ENCODE data around the gene STAT1. TPM values are rescaled to one million over a fixed set of nuclear protein-coding genes. Genes with fewer than 3 reads are reported as not detected.

STAT1 gene
- total RNA-seq, 4 donors from 2014 or later, result 23.2 to 67.8 (median 52.2) TPM

DNA sequence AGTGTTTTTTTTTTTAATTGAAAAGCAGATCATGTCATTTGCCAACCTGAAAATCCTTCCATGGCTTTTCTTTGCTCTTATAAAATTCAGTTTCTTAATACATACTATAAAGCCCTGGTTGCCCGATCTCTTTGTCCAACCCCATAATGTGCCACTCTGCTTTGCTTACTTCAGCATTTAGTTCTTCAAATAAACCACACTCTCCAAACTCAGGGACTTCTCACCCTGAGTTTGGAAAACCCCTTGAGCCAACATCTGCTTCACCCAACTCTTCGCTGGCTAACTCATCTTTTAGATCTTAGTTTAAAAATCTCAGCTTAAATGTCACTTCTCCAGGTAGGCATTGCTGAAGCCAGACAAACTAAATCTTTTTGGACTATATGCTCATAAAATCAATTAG is 1.3 kb upstream of the STAT1 start:
- Histone ChIP-seq H3K4me1 (peaks cover 3 to 50% (median 24%) of the 10 kb centered on the region in 4 donors), H3K36me3 (no peaks in the 10 kb centered on the region), H3K27me3 (no peaks in the 10 kb centered on the region), H3K4me3 (no peak overlapping the region), H3K9me3 (no peaks in the 10 kb centered on the region), H3K27ac (peak overlapping the region in 3 of 4 donors; percentile 94 to 96 (median 95))
- no peak for DNase-seq
- in situ Hi-C loops (cut with MboI; ENCODE audit: low pct_ligation_motif_present in 1 of 4, low pct_unique_long_range_greater_than_20kb in 1 of 4, low sequenced_read_pairs in 3 of 4) (loop anchor here in 1 of 4 donors (10.0 to 25.0 kb wide), 2 partner anchors 128 to 670 kb away; partner anchors contain the start of gene GLS), intact Hi-C loops (cut with DNase I; ENCODE audit: low total_unique reads) (no loop called here)
- 76 to 85% methylated on average over 2 of the region's 2 CpGs for whole genome bisulfite sequencing, 2 donors (ENCODE audit: low coverage in 1 of 2)
- TF ChIP-seq POLR2A (IDR thresholded peaks at IDR 0.05), result no peak
- TF ChIP-seq, protein P1, sequence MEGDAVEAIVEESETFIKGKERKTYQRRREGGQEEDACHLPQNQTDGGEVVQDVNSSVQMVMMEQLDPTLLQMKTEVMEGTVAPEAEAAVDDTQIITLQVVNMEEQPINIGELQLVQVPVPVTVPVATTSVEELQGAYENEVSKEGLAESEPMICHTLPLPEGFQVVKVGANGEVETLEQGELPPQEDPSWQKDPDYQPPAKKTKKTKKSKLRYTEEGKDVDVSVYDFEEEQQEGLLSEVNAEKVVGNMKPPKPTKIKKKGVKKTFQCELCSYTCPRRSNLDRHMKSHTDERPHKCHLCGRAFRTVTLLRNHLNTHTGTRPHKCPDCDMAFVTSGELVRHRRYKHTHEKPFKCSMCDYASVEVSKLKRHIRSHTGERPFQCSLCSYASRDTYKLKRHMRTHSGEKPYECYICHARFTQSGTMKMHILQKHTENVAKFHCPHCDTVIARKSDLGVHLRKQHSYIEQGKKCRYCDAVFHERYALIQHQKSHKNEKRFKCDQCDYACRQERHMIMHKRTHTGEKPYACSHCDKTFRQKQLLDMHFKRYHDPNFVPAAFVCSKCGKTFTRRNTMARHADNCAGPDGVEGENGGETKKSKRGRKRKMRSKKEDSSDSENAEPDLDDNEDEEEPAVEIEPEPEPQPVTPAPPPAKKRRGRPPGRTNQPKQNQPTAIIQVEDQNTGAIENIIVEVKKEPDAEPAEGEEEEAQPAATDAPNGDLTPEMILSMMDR (IDR thresholded peaks at IDR 0.05), result no peak
- TF ChIP-seq POLR2AphosphoS5 (IDR thresholded peaks at IDR 0.05), result no peak
- TF ChIP-seq EP300 (IDR thresholded peaks at IDR 0.05; ENCODE audit: low read depth), result no peak

DNA sequence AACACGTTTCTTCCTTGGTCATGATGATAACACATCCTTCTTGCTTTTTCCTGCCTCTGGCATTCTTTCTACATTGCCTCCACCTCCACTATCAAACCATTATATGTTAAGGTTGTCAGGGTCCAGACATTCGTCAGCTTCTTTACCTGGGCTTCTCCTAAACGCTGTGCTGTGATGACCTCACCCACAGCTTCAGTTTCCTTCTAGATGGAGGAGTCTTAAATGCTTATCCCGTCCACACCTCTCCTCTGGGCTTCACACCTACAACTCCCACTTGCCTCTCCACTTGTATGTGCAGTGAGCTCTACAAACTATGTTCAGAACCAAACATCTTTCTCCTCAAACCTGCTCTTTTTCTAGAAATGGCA is 666 bp upstream of the STAT1 start:
- in situ Hi-C loops (cut with MboI; ENCODE audit: low pct_ligation_motif_present in 1 of 4, low pct_unique_long_range_greater_than_20kb in 1 of 4, low sequenced_read_pairs in 3 of 4) (loop anchor here in 1 of 4 donors (10.0 to 25.0 kb wide), 2 partner anchors 127 to 670 kb away; partner anchors contain the start of gene GLS), intact Hi-C loops (cut with DNase I; ENCODE audit: low total_unique reads) (no loop called here)
- no peak for DNase-seq
- WGBS, 2 donors (ENCODE audit: low coverage in 1 of 2), result 39% methylated on average over 3 to 4 of the region's 4 CpGs
- Histone ChIP-seq H3K9me3 (no peaks in the 10 kb centered on the region), H3K27me3 (no peaks in the 10 kb centered on the region), H3K36me3 (peaks cover 0 to 4% (median 0%) of the 10 kb centered on the region in 4 donors), H3K4me1 (peaks cover 3 to 48% (median 21%) of the 10 kb centered on the region in 4 donors), H3K27ac (peak overlapping the region; percentile 88 to 96 (median 94)), H3K4me3 (peak overlapping the region in 3 of 4 donors; percentile 70 to 78 (median 75))
- TF ChIP-seq POLR2A (IDR thresholded peaks at IDR 0.05), result no peak
- TF ChIP-seq POLR2AphosphoS5 (IDR thresholded peaks at IDR 0.05), result no peak
- TF ChIP-seq, protein P1 (IDR thresholded peaks at IDR 0.05), result no peak

DNA sequence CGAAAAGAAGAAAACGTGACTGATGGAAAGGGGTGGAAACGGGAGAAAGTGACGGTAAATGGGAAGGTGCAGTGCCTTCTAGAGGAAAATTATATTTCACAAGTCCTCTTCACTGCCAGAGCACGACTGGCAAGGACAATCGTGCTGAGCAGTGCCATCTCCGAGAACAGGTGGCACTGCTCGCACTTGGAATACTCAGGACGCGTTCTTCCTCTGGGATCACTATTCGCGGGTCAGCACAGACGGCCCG is 364 bp downstream of the STAT1 start:
- TF ChIP-seq EP300 (IDR thresholded peaks at IDR 0.05; ENCODE audit: low read depth), result no peak
- TF ChIP-seq POLR2A (IDR thresholded peaks at IDR 0.05), result no peak
- TF ChIP-seq, protein P1 (IDR thresholded peaks at IDR 0.05), result no peak
- no peak for TF ChIP-seq POLR2AphosphoS5 (IDR thresholded peaks at IDR 0.05)
- H3K4me1 ChIP-seq, result peaks cover 3 to 47% (median 21%) of the 10 kb centered on the region in 4 donors
- peaks cover 0 to 13% (median 2%) of the 10 kb centered on the region in 4 donors for H3K36me3 ChIP-seq
- H3K27ac ChIP-seq, result peak overlapping the region; percentile 88 to 96 (median 94)
- H3K27me3 ChIP-seq, result no peaks in the 10 kb centered on the region
- intact Hi-C loops (cut with DNase I; ENCODE audit: low total_unique reads) (no loop called here), in situ Hi-C loops (cut with MboI; ENCODE audit: low pct_ligation_motif_present in 1 of 4, low pct_unique_long_range_greater_than_20kb in 1 of 4, low sequenced_read_pairs in 3 of 4) (loop anchor here in 1 of 4 donors (10.0 to 25.0 kb wide), 2 partner anchors 126 to 671 kb away; partner anchors contain the start of gene GLS)
- peak overlapping the region; percentile 70 to 86 (median 76) for H3K4me3 ChIP-seq
- no peaks in the 10 kb centered on the region for H3K9me3 ChIP-seq
- no peak for DNase-seq
- WGBS, 2 donors (ENCODE audit: low coverage in 1 of 2), result 0% methylated on average over 1 to 14 of the region's 14 CpGs

- Histone ChIP-seq H3K4me1 (peaks cover 3 to 52% (median 21%) of the 10 kb centered on the region in 4 donors), H3K27me3 (no peaks in the 10 kb centered on the region), H3K9me3 (no peaks in the 10 kb centered on the region), H3K36me3 (peaks cover 0 to 18% (median 3%) of the 10 kb centered on the region in 4 donors), H3K27ac (peak overlapping the region; percentile 88 to 96 (median 94)), H3K4me3 (peak overlapping the region; percentile 70 to 86 (median 76))
- DNase-seq, result no peak
- intact Hi-C loops (cut with DNase I; ENCODE audit: low total_unique reads) (loop anchor here (1.0 kb wide), 1 partner anchor 23 kb away; no protein-coding TSS in a partner anchor), in situ Hi-C loops (cut with MboI; ENCODE audit: low pct_ligation_motif_present in 1 of 4, low pct_unique_long_range_greater_than_20kb in 1 of 4, low sequenced_read_pairs in 3 of 4) (loop anchor here in 1 of 4 donors (10.0 to 25.0 kb wide), 2 partner anchors 126 to 672 kb away; partner anchors contain the start of gene GLS)
- 16 to 21% methylated on average over 10 to 14 of the region's 14 CpGs for WGBS, 2 donors (ENCODE audit: low coverage in 1 of 2)
- TF ChIP-seq, protein P1 (IDR thresholded peaks at IDR 0.05), result no peak
- TF ChIP-seq EP300 (IDR thresholded peaks at IDR 0.05; ENCODE audit: low read depth) (no peak), POLR2A (IDR thresholded peaks at IDR 0.05) (no peak), POLR2AphosphoS5 (IDR thresholded peaks at IDR 0.05) (no peak)
These were observed 908 bp downstream of the STAT1 start for GRCh38 chr2:191012845-191013681.
